Activated CD4-positive, alpha-beta memory T cell treated with anti-CD3 and anti-CD28 coated beads, Interleukin-2, amount 10 ng/mL, durations not matched to agents 7 days and 5 days (primary cell): ENCODE results near the gene THBD. TPM values are rescaled to one million over a fixed set of nuclear protein-coding genes. Genes with fewer than 3 reads are reported as not detected.

ENCODE experiments used
- CTCF ChIA-PET: fragments of 350-600 bp; sonication (Branson Sonifier 250); formaldehyde crosslinking; loops from one replicate; lab custom pipeline; 2021; ENCODE audit warnings: antibody characterized with exemption, inconsistent platforms; lab: Charles Lee
- POLR2A ChIA-PET: fragments of 350-600 bp; sonication (Branson Sonifier 250); formaldehyde crosslinking; loops from one replicate; lab custom pipeline; 2021; ENCODE audit warnings: antibody characterized with exemption; lab: Charles Lee
- DNase-seq: peaks from one replicate; pipeline ENCODE4 v3.0.0-alpha.2; 2020
- H3K27ac Mint-ChIP-seq: one replicate; pipeline ENCODE4 v1.8.0; 2021; ENCODE audit warnings: mild to moderate bottlenecking, mixed read lengths
- H3K27me3 Mint-ChIP-seq: one replicate; pipeline ENCODE4 v1.8.0; 2021; ENCODE audit warnings: mixed read lengths
- H3K36me3 Mint-ChIP-seq: one replicate; pipeline ENCODE4 v1.8.0; 2021; ENCODE audit warnings: low read depth, mixed read lengths
- H3K4me1 Mint-ChIP-seq: one replicate; pipeline ENCODE4 v1.8.0; 2021; ENCODE audit warnings: mixed read lengths
- H3K4me3 Mint-ChIP-seq: one replicate; pipeline ENCODE4 v1.8.0; 2021; ENCODE audit warnings: mild to moderate bottlenecking, mixed read lengths
- H3K9me3 Mint-ChIP-seq: one replicate; pipeline ENCODE4 v1.8.0; 2021; ENCODE audit warnings: mixed read lengths
- total RNA-seq, 2 experiments: library from RNA; stranded (reverse); gene quantifications; one replicate each; pipeline ENCODE4 v1.2.3, GENCODE V29; 2021

The THBD gene
- total RNA-seq, 2 experiments from 2014 or later, result not detected

GRCh38 chr20:23090878-23091277, 41.4 kb upstream of the THBD start:
- ChIA-PET CTCF (interaction anchor here (0.7 kb wide), 1 partner anchor 37 kb away, joined by 4 read pairs; no protein-coding TSS in a partner anchor), POLR2A (interaction anchor here (0.6 kb wide), 1 partner anchor 558 kb away, joined by 4 read pairs; no protein-coding TSS in a partner anchor)
- peaks cover 10% of the 10 kb centered on the region for H3K27me3 Mint-ChIP-seq
- no peak for DNase-seq
- no peak overlapping the region for H3K27ac Mint-ChIP-seq
- H3K4me1 Mint-ChIP-seq, result peaks cover 21% of the 10 kb centered on the region
- no peaks in the 10 kb centered on the region for H3K9me3 Mint-ChIP-seq
- no peaks in the 10 kb centered on the region for H3K36me3 Mint-ChIP-seq
- H3K4me3 Mint-ChIP-seq, result no peak overlapping the region

GRCh38 chr20:23090147-23090546, 40.7 kb upstream of the THBD start:
- H3K4me3 Mint-ChIP-seq, result no peak overlapping the region
- ChIA-PET CTCF (interaction anchor here (0.7 kb wide), 1 partner anchor 37 kb away, joined by 4 read pairs; no protein-coding TSS in a partner anchor), POLR2A (interaction anchor here (0.6 to 1.4 kb wide), 2 partner anchors 51 to 558 kb away, joined by 3 to 4 read pairs; no protein-coding TSS in a partner anchor)
- H3K9me3 Mint-ChIP-seq, result no peaks in the 10 kb centered on the region
- peaks cover 10% of the 10 kb centered on the region for H3K27me3 Mint-ChIP-seq
- H3K36me3 Mint-ChIP-seq, result no peaks in the 10 kb centered on the region
- H3K4me1 Mint-ChIP-seq, result peaks cover 20% of the 10 kb centered on the region
- DNase-seq, result no peak
- no peak overlapping the region for H3K27ac Mint-ChIP-seq

GRCh38 chr20:23088866-23089265, 39.4 kb upstream of the THBD start:
- ChIA-PET POLR2A (interaction anchor here (1.4 kb wide), 1 partner anchor 52 kb away, joined by 3 read pairs; no protein-coding TSS in a partner anchor), CTCF (no interaction called here)
- DNase-seq, result no peak
- Mint-ChIP-seq H3K27ac (no peak overlapping the region), H3K4me1 (peaks cover 16% of the 10 kb centered on the region), H3K4me3 (no peak overlapping the region), H3K27me3 (peaks cover 10% of the 10 kb centered on the region), H3K9me3 (no peaks in the 10 kb centered on the region), H3K36me3 (no peaks in the 10 kb centered on the region)

GRCh38 chr20:23087587-23088251, 38.2 kb upstream of the THBD start:
- POLR2A ChIA-PET, result no interaction called here
- Mint-ChIP-seq H3K4me3 (no peak overlapping the region), H3K36me3 (no peaks in the 10 kb centered on the region), H3K27me3 (peaks cover 6% of the 10 kb centered on the region), H3K9me3 (no peaks in the 10 kb centered on the region), H3K27ac (no peak overlapping the region), H3K4me1 (peaks cover 20% of the 10 kb centered on the region)
- CTCF ChIA-PET, result no interaction called here
- no peak for DNase-seq

- ChIA-PET POLR2A (interaction anchor here (0.8 to 1.4 kb wide), 4 partner anchors 9 to 58 kb away, joined by 3 to 4 read pairs (median 4); no protein-coding TSS in a partner anchor), CTCF (interaction anchor here (1.1 to 1.2 kb wide), 2 partner anchors 36 to 263 kb away, joined by 3 to 4 read pairs; no protein-coding TSS in a partner anchor)
- peak overlapping the region; percentile 75 for H3K27ac Mint-ChIP-seq
- H3K4me1 Mint-ChIP-seq, result peaks cover 24% of the 10 kb centered on the region
- no peak for DNase-seq
- H3K4me3 Mint-ChIP-seq, result no peak overlapping the region
- H3K9me3 Mint-ChIP-seq, result no peaks in the 10 kb centered on the region
- H3K27me3 Mint-ChIP-seq, result peaks cover 8% of the 10 kb centered on the region
- H3K36me3 Mint-ChIP-seq, result no peaks in the 10 kb centered on the region
Observed at GRCh38 chr20:23086931-23087411, 37.5 kb upstream of the THBD start.

GRCh38 chr20:23086056-23086566, 36.6 kb upstream of the THBD start, which contains the start of gene CD93:
Gene CD93, minus strand, starts transcription at chr20:23086324. Its CDS starts 132 bp downstream, at chr20:23086192.
- CTCF ChIA-PET, result interaction anchor here (1.1 to 1.5 kb wide), 3 partner anchors 35 to 264 kb away, joined by 3 to 5 read pairs (median 4); no protein-coding TSS in a partner anchor
- H3K27ac Mint-ChIP-seq, result peak within 1 kb of the TSS; percentile 75
- DNase-seq, result peak; percentile 57
- peaks cover 24% of the 10 kb centered on the region for H3K4me1 Mint-ChIP-seq
- peaks cover 6% of the 10 kb centered on the region for H3K27me3 Mint-ChIP-seq
- H3K36me3 Mint-ChIP-seq, result no peaks in the 10 kb centered on the region
- H3K4me3 Mint-ChIP-seq, result peak within 1 kb of the TSS; percentile 55
- POLR2A ChIA-PET, result interaction anchor here (0.8 to 1.4 kb wide), 4 partner anchors 10 to 59 kb away, joined by 3 to 4 read pairs (median 4); no protein-coding TSS in a partner anchor
- no peaks in the 10 kb centered on the region for H3K9me3 Mint-ChIP-seq

GRCh38 chr20:23085436-23086055, 36.1 kb upstream of the THBD start:
- Mint-ChIP-seq H3K4me1 (peaks cover 24% of the 10 kb centered on the region), H3K27ac (peak overlapping the region; percentile 75), H3K27me3 (peaks cover 11% of the 10 kb centered on the region), H3K36me3 (no peaks in the 10 kb centered on the region), H3K9me3 (no peaks in the 10 kb centered on the region), H3K4me3 (peak overlapping the region; percentile 55)
- ChIA-PET CTCF (interaction anchor here (1.1 to 1.5 kb wide), 3 partner anchors 35 to 264 kb away, joined by 3 to 5 read pairs (median 4); no protein-coding TSS in a partner anchor), POLR2A (interaction anchor here (1.2 to 1.4 kb wide), 3 partner anchors 10 to 59 kb away, joined by 4 read pairs; no protein-coding TSS in a partner anchor)
- DNase-seq, result no peak

GRCh38 chr20:23084845-23085365, 35.4 kb upstream of the THBD start:
- Mint-ChIP-seq H3K27ac (no peak overlapping the region), H3K4me1 (peaks cover 24% of the 10 kb centered on the region), H3K9me3 (no peaks in the 10 kb centered on the region), H3K4me3 (no peak overlapping the region), H3K27me3 (peaks cover 9% of the 10 kb centered on the region), H3K36me3 (no peaks in the 10 kb centered on the region)
- POLR2A ChIA-PET, result no interaction called here
- CTCF ChIA-PET, result interaction anchor here (1.5 kb wide), 1 partner anchor 116 kb away, joined by 5 read pairs; no protein-coding TSS in a partner anchor
- DNase-seq, result no peak

- Mint-ChIP-seq H3K36me3 (no peaks in the 10 kb centered on the region), H3K4me3 (peak overlapping the region; percentile 24), H3K27ac (no peak overlapping the region), H3K9me3 (no peaks in the 10 kb centered on the region), H3K4me1 (peaks cover 24% of the 10 kb centered on the region), H3K27me3 (peaks cover 9% of the 10 kb centered on the region)
- POLR2A ChIA-PET, result no interaction called here
- CTCF ChIA-PET, result no interaction called here
- no peak for DNase-seq
Observed at GRCh38 chr20:23084282-23084844, 34.9 kb upstream of the THBD start.

GRCh38 chr20:23083553-23084220, 34.2 kb upstream of the THBD start:
- no peak overlapping the region for H3K27ac Mint-ChIP-seq

GRCh38 chr20:23082846-23083552, 33.5 kb upstream of the THBD start:
- Mint-ChIP-seq H3K4me3 (peak overlapping the region; percentile 6), H3K27me3 (peaks cover 15% of the 10 kb centered on the region), H3K4me1 (peaks cover 24% of the 10 kb centered on the region), H3K9me3 (no peaks in the 10 kb centered on the region), H3K27ac (no peak overlapping the region), H3K36me3 (no peaks in the 10 kb centered on the region)
- DNase-seq, result no peak
- CTCF ChIA-PET, result interaction anchor here (0.8 to 1.7 kb wide), 2 partner anchors 32 to 588 kb away, joined by 3 to 5 read pairs; no protein-coding TSS in a partner anchor
- POLR2A ChIA-PET, result interaction anchor here (1.4 kb wide), 1 partner anchor 267 kb away, joined by 3 read pairs; no protein-coding TSS in a partner anchor

More at GRCh38 chr20:23083553-23084220, 34.2 kb upstream of the THBD start:
- Mint-ChIP-seq H3K9me3 (no peaks in the 10 kb centered on the region), H3K27me3 (peaks cover 14% of the 10 kb centered on the region), H3K4me3 (peak overlapping the region; percentile 6), H3K36me3 (no peaks in the 10 kb centered on the region), H3K4me1 (peaks cover 24% of the 10 kb centered on the region)
- ChIA-PET POLR2A (interaction anchor here (1.4 kb wide), 1 partner anchor 266 kb away, joined by 3 read pairs; no protein-coding TSS in a partner anchor), CTCF (interaction anchor here (1.7 kb wide), 1 partner anchor 32 kb away, joined by 5 read pairs; no protein-coding TSS in a partner anchor)
- DNase-seq, result no peak
